Mucosa of stomach (tissue), 1 donor: Measurements from ENCODE around the gene TMEM132E.
"Not testable (repeated sequence)": the region's sequence is repeated elsewhere in the genome, so short reads cannot be mapped to it uniquely, and the experiment has no call there.

ENCODE experiments used
- H3K27me3 ChIP-seq: one replicate; pipeline ENCODE4 v1.7.0; 2013; ENCODE audit warnings: mild to moderate bottlenecking, low read length; ENCODE audit not compliant: control insufficient read depth, insufficient read depth
- H3K36me3 ChIP-seq: one replicate; pipeline ENCODE4 v1.7.0; 2013; ENCODE audit warnings: low read length; ENCODE audit not compliant: control insufficient read depth, insufficient read depth
- H3K4me1 ChIP-seq: one replicate; pipeline ENCODE4 v1.7.0; 2013; ENCODE audit warnings: mild to moderate bottlenecking, low read length; ENCODE audit not compliant: control insufficient read depth, insufficient read depth
- H3K4me3 ChIP-seq: one replicate; pipeline ENCODE4 v1.7.0; 2013; ENCODE audit warnings: low read length
- H3K9ac ChIP-seq: one replicate; pipeline ENCODE4 v1.7.0; 2013; ENCODE audit warnings: mild to moderate bottlenecking, low read length, moderate library complexity
- H3K9me3 ChIP-seq: one replicate; pipeline ENCODE4 v1.7.0; 2013; ENCODE audit warnings: mild to moderate bottlenecking, low read length, moderate library complexity; ENCODE audit not compliant: control insufficient read depth
- donor health status: Pancreatic carcinoma.

Gene TMEM132E

GRCh38 chr17:34579017-34579946 is at the start of gene TMEM132E:
TMEM132E (plus strand) TSS chr17:34579582; CDS start chr17:34581077, 1,495 bp downstream.
- Histone ChIP-seq H3K9ac (peak within 1 kb of the TSS; percentile 8), H3K27me3 (peaks cover 80% of the 10 kb centered on the region)

GRCh38 chr17:34530918-34531317 is 48.5 kb upstream of the TMEM132E start:
- peaks cover 6% of the 10 kb centered on the region for H3K27me3 ChIP-seq
- no peaks in the 10 kb centered on the region for H3K36me3 ChIP-seq
- no peak overlapping the region for H3K4me3 ChIP-seq
- H3K9ac ChIP-seq, result no peak overlapping the region
- no peaks in the 10 kb centered on the region for H3K4me1 ChIP-seq
- H3K9me3 ChIP-seq, result no peaks in the 10 kb centered on the region

More at GRCh38 chr17:34579017-34579946, at the start of gene TMEM132E:
- Histone ChIP-seq H3K36me3 (no peaks in the 10 kb centered on the region), H3K4me1 (peaks cover 12% of the 10 kb centered on the region), H3K4me3 (no peak within 1 kb of the TSS), H3K9me3 (no peaks in the 10 kb centered on the region)

GRCh38 chr17:34532281-34533065 is 46.9 kb upstream of the TMEM132E start:
- Histone ChIP-seq H3K27me3 (peaks cover 12% of the 10 kb centered on the region), H3K9me3 (no peaks in the 10 kb centered on the region), H3K9ac (no peak overlapping the region), H3K4me1 (no peaks in the 10 kb centered on the region), H3K36me3 (no peaks in the 10 kb centered on the region), H3K4me3 (no peak overlapping the region)

- Histone ChIP-seq H3K36me3 (no peaks in the 10 kb centered on the region), H3K9me3 (no peaks in the 10 kb centered on the region), H3K9ac (no peak overlapping the region), H3K4me3 (no peak overlapping the region), H3K4me1 (no peaks in the 10 kb centered on the region), H3K27me3 (peaks cover 6% of the 10 kb centered on the region)
These were observed 45.4 kb upstream of the TMEM132E start for GRCh38 chr17:34533806-34534527.

- Histone ChIP-seq H3K4me3 (no peak overlapping the region), H3K9me3 (no peaks in the 10 kb centered on the region), H3K27me3 (peaks cover 10% of the 10 kb centered on the region), H3K4me1 (no peaks in the 10 kb centered on the region), H3K9ac (no peak overlapping the region), H3K36me3 (no peaks in the 10 kb centered on the region)
These were observed 41.9 kb upstream of the TMEM132E start for GRCh38 chr17:34537445-34537844.

- not testable (repeated sequence) for H3K9me3 ChIP-seq, H3K4me3 ChIP-seq, H3K4me1 ChIP-seq, H3K36me3 ChIP-seq, H3K27me3 ChIP-seq, H3K9ac ChIP-seq
These were observed 40.8 kb upstream of the TMEM132E start for GRCh38 chr17:34538582-34538981.

GRCh38 chr17:34539881-34540280 is 39.5 kb upstream of the TMEM132E start:
- H3K4me3 ChIP-seq, result no peak overlapping the region
- H3K36me3 ChIP-seq, result no peaks in the 10 kb centered on the region
- peaks cover 10% of the 10 kb centered on the region for H3K27me3 ChIP-seq
- H3K9ac ChIP-seq, result no peak overlapping the region
- H3K4me1 ChIP-seq, result no peaks in the 10 kb centered on the region
- no peaks in the 10 kb centered on the region for H3K9me3 ChIP-seq

- Histone ChIP-seq H3K27me3 (peaks cover 6% of the 10 kb centered on the region), H3K36me3 (no peaks in the 10 kb centered on the region), H3K9ac (no peak overlapping the region), H3K4me1 (no peaks in the 10 kb centered on the region), H3K9me3 (no peaks in the 10 kb centered on the region), H3K4me3 (no peak overlapping the region)
These were observed 36.6 kb upstream of the TMEM132E start for GRCh38 chr17:34542700-34543336.

- Histone ChIP-seq H3K4me3 (no peak overlapping the region), H3K4me1 (no peaks in the 10 kb centered on the region), H3K36me3 (no peaks in the 10 kb centered on the region), H3K9ac (no peak overlapping the region), H3K9me3 (no peaks in the 10 kb centered on the region), H3K27me3 (peaks cover 10% of the 10 kb centered on the region)
These were observed 31.8 kb upstream of the TMEM132E start for GRCh38 chr17:34547453-34548063.

GRCh38 chr17:34549966-34550365 is 29.4 kb upstream of the TMEM132E start:
- Histone ChIP-seq H3K36me3 (no peaks in the 10 kb centered on the region), H3K4me1 (no peaks in the 10 kb centered on the region), H3K4me3 (no peak overlapping the region), H3K9me3 (no peaks in the 10 kb centered on the region), H3K9ac (no peak overlapping the region), H3K27me3 (peaks cover 10% of the 10 kb centered on the region)

- Histone ChIP-seq H3K4me1 (no peaks in the 10 kb centered on the region), H3K4me3 (no peak overlapping the region), H3K9ac (no peak overlapping the region), H3K9me3 (no peaks in the 10 kb centered on the region), H3K36me3 (no peaks in the 10 kb centered on the region), H3K27me3 (peaks cover 10% of the 10 kb centered on the region)
These were observed 25.5 kb upstream of the TMEM132E start for GRCh38 chr17:34553907-34554306.
